BLaER1 treated with 17β-estradiol and CSF1 and Interleukin-3, amounts not matched to agents 10 nM and 100 nM (cell line): ENCODE data around the gene RORC.

Experiments used
- H3K27ac ChIP-seq, 11 experiments: shearing (Covaris generic); formaldehyde crosslinking; 2 replicates each; pipeline ENCODE4 v1.8.1; 2022
- H3K27me3 ChIP-seq, 11 experiments: shearing (Covaris generic); formaldehyde crosslinking; 2 replicates each; pipeline ENCODE4 v1.8.1; 2022
- H3K36me3 ChIP-seq, 11 experiments: shearing (Covaris generic); formaldehyde crosslinking; 2 replicates each; pipeline ENCODE4 v1.8.1; 2022
- H3K4me1 ChIP-seq, 10 experiments: shearing (Covaris generic); formaldehyde crosslinking; 2 replicates each; pipeline ENCODE4 v1.8.1; 2022
- H3K4me2 ChIP-seq, 11 experiments: shearing (Covaris generic); formaldehyde crosslinking; 2 replicates each; pipeline ENCODE4 v1.8.1; 2022
- H3K4me3 ChIP-seq, 10 experiments: shearing (Covaris generic); formaldehyde crosslinking; 2 replicates each; pipeline ENCODE4 v1.8.1; 2022
- H3K9ac ChIP-seq, 11 experiments: shearing (Covaris generic); formaldehyde crosslinking; 2 replicates each; pipeline ENCODE4 v1.8.1; 2022
- H3K9me3 ChIP-seq, 11 experiments: shearing (Covaris generic); formaldehyde crosslinking; replicated peaks in 1 of 11; 2 replicates each; pipeline ENCODE4 v1.8.1; 2022
- H4K20me1 ChIP-seq, 11 experiments: shearing (Covaris generic); formaldehyde crosslinking; 2 replicates each; pipeline ENCODE4 v1.8.1; 2022
- Cebpa-rat ChIP-seq, 11 experiments: shearing (Covaris generic); IDR thresholded peaks; 2 replicates each; pipeline ENCODE4 v1.8.1; 2022

Gene RORC

DNA sequence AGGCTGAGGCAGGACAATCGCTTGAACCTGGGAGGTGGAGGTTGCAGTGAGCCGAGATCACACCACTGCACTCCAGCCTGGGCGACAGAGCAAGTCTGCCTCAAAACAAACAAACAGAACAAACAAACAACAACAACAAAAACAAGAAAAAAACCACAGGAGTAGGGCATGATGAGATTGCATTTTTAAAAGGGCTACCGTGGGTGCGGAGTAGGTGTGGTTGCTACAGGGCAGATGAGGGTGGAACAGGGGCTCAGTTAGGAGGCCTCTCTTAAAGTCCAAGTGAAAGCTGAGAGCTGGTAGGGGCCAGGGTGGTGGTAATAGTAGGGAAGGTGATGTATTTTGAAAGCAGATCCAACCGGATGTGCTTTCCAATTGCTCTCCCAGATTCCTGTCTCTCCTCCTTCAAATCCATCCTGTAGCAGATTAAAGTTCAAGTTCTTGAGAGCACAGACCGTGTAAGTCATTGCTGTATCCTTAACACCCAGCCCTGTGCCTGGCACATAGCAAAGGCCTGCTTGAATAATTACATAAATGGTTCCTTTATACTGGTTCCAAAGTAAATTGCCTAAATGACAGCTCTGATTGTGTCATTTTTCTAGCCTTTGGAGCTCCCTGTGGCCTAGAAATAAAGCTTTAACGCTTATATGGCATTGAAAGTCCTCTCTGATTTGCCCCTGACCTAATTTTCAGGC lies 22.2 kb downstream of the RORC start:
- H4K20me1 ChIP-seq, result peaks cover 0 to 12% (median 0%) of the 10 kb centered on the region in 11 experiments; a peak in 4 of 22 replicates
- H3K9ac ChIP-seq, result no peak overlapping the region
- H3K27me3 ChIP-seq, result no peaks in the 10 kb centered on the region
- H3K9me3 ChIP-seq, result no peaks in the 10 kb centered on the region
- no peak overlapping the region for H3K4me3 ChIP-seq
- peak overlapping the region in 5 of 11 experiments; percentile 1 to 51 (median 22); a peak in 5 of 22 replicates for H3K4me2 ChIP-seq
- TF ChIP-seq Cebpa-rat (IDR thresholded peaks at IDR 0.05), result no peak
- H3K4me1 ChIP-seq, result peaks cover 26 to 66% (median 51%) of the 10 kb centered on the region in 10 experiments
- no peaks in the 10 kb centered on the region for H3K36me3 ChIP-seq
- no peak overlapping the region for H3K27ac ChIP-seq

- Histone ChIP-seq H3K27me3 (no peaks in the 10 kb centered on the region; a peak in 1 of 22 replicates), H4K20me1 (peaks cover 0 to 20% (median 0%) of the 10 kb centered on the region in 11 experiments; a peak in 4 of 22 replicates), H3K9me3 (no peaks in the 10 kb centered on the region), H3K9ac (no peak overlapping the region), H3K27ac (no peak overlapping the region), H3K4me3 (no peak overlapping the region), H3K4me2 (peak overlapping the region; percentile 1 to 99 (median 91); a peak in 21 of 22 replicates), H3K36me3 (no peaks in the 10 kb centered on the region), H3K4me1 (peaks cover 35 to 73% (median 65%) of the 10 kb centered on the region in 10 experiments)
- no peak for TF ChIP-seq Cebpa-rat (IDR thresholded peaks at IDR 0.05)
Observed at GRCh38 chr1:151807766-151808165, 23.8 kb downstream of the RORC start.

- H3K4me2 ChIP-seq, result peak overlapping the region; percentile 1 to 99 (median 91); a peak in 21 of 22 replicates
- no peak for TF ChIP-seq Cebpa-rat (IDR thresholded peaks at IDR 0.05)
- no peaks in the 10 kb centered on the region; a peak in 1 of 22 replicates for H3K27me3 ChIP-seq
- peaks cover 0 to 22% (median 0%) of the 10 kb centered on the region in 11 experiments; a peak in 5 of 22 replicates for H4K20me1 ChIP-seq
- H3K4me3 ChIP-seq, result no peak overlapping the region
- H3K4me1 ChIP-seq, result peaks cover 35 to 75% (median 70%) of the 10 kb centered on the region in 10 experiments
- H3K27ac ChIP-seq, result no peak overlapping the region
- no peaks in the 10 kb centered on the region for H3K36me3 ChIP-seq
- no peaks in the 10 kb centered on the region for H3K9me3 ChIP-seq
- H3K9ac ChIP-seq, result no peak overlapping the region
Observed at GRCh38 chr1:151807131-151807530, 24.5 kb downstream of the RORC start.

DNA sequence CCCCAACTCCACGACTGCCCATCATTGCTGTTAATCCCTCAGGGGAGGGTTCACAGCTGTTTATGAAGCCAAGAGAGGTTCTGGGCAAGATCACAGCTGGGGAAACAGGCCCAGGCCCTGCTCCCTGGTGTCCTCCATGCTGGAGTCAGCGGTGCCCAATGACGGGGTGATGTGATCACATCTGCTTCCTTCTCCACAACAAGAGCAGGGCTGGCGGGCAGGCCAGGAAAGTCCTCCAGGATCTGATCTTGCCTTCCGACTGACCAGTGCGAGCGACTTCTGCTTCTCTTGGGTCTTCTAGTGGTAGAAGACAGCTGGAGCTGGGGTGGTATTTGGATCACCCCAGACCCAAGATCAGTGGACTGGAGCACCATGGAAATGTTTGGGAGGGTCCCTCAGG lies 25.4 kb downstream of the RORC start:
- Histone ChIP-seq H3K27me3 (peaks cover 0 to under 1% (median 0%) of the 10 kb centered on the region in 11 experiments; a peak in 1 of 22 replicates), H3K9ac (peak overlapping the region in 2 of 11 experiments; percentile 15 to 26; a peak in 1 of 22 replicates), H3K4me1 (peaks cover 35 to 84% (median 79%) of the 10 kb centered on the region in 10 experiments), H4K20me1 (peaks cover 0 to 32% (median 0%) of the 10 kb centered on the region in 11 experiments; a peak in 5 of 22 replicates), H3K36me3 (no peaks in the 10 kb centered on the region), H3K9me3 (no peaks in the 10 kb centered on the region), H3K4me3 (no peak overlapping the region), H3K4me2 (peak overlapping the region in 9 of 11 experiments; percentile 87 to 99 (median 93); a peak in 17 of 22 replicates), H3K27ac (peak overlapping the region in 4 of 11 experiments; percentile 0 to 39 (median 16); a peak in 4 of 22 replicates)
- TF ChIP-seq Cebpa-rat (IDR thresholded peaks at IDR 0.05), result no peak

GRCh38 chr1:151805066-151805820 lies 26.4 kb downstream of the RORC start, which contains the start of gene LINGO4:
Gene LINGO4, minus strand, starts transcription at chr1:151805419. Its CDS starts 2,715 bp downstream, at chr1:151802704.
- H3K4me3 ChIP-seq, result peak within 1 kb of the TSS in 4 of 10 experiments; percentile 10 to 48 (median 26); a peak in 5 of 20 replicates
- TF ChIP-seq Cebpa-rat (IDR thresholded peaks at IDR 0.05), result no peak
- H4K20me1 ChIP-seq, result peaks cover 0 to 32% (median 0%) of the 10 kb centered on the region in 11 experiments; a peak in 5 of 22 replicates
- peak within 1 kb of the TSS; percentile 68 to 99 (median 91) for H3K4me2 ChIP-seq
- H3K9ac ChIP-seq, result peak within 1 kb of the TSS in 8 of 11 experiments; percentile 1 to 61 (median 24); a peak in 12 of 22 replicates
- no peaks in the 10 kb centered on the region for H3K36me3 ChIP-seq
- H3K27me3 ChIP-seq, result peaks cover 0 to 9% (median 0%) of the 10 kb centered on the region in 11 experiments; a peak in 3 of 22 replicates
- peak within 1 kb of the TSS in 5 of 11 experiments; percentile 1 to 51 (median 31); a peak in 6 of 22 replicates for H3K27ac ChIP-seq
- no peaks in the 10 kb centered on the region for H3K9me3 ChIP-seq
- peaks cover 41 to 94% (median 87%) of the 10 kb centered on the region in 10 experiments for H3K4me1 ChIP-seq

DNA sequence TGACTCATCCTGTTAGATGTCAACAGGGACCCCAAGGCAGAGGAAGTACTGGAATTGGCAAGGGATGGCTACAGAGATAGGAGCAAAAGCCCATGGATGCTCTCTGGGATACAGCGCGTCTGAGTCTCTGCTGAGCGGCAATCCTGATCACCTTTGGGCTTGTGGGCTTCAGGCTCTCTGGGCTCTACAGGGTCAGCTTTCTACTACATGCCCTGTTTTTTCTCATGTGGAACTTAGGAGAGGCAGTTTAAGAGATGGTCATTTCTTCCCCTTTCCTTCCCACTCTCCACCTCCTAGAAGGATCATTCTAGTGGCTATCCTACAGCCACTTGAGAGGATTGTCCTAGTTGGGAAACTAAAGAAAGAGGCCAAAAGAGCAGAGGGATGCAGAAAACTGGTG lies 27.7 kb downstream of the RORC start:
- no peak for TF ChIP-seq Cebpa-rat (IDR thresholded peaks at IDR 0.05)

GRCh38 chr1:151803164-151803563 lies 28.4 kb downstream of the RORC start:
- no peak for TF ChIP-seq Cebpa-rat (IDR thresholded peaks at IDR 0.05)
- Histone ChIP-seq H3K9me3 (no peaks in the 10 kb centered on the region), H3K4me1 (peaks cover 49 to 93% (median 88%) of the 10 kb centered on the region in 10 experiments), H3K9ac (no peak overlapping the region), H3K27ac (no peak overlapping the region), H3K4me3 (no peak overlapping the region), H3K4me2 (peak overlapping the region in 9 of 11 experiments; percentile 87 to 99 (median 93); a peak in 18 of 22 replicates), H3K36me3 (no peaks in the 10 kb centered on the region), H4K20me1 (peaks cover 0 to 32% (median 0%) of the 10 kb centered on the region in 11 experiments; a peak in 5 of 22 replicates), H3K27me3 (peaks cover 0 to 13% (median 0%) of the 10 kb centered on the region in 11 experiments; a peak in 3 of 22 replicates)

More for the DNA sequence above, 27.7 kb downstream of the RORC start:
- Histone ChIP-seq H3K9ac (0 out of 22 replicates have a peak overlapping the region, but pooled peaks of 1 of the 11 experiments have one; percentile 46), H3K9me3 (no peaks in the 10 kb centered on the region), H3K36me3 (no peaks in the 10 kb centered on the region), H3K27me3 (peaks cover 0 to 13% (median 0%) of the 10 kb centered on the region in 11 experiments; a peak in 3 of 22 replicates), H3K4me2 (peak overlapping the region; percentile 68 to 99 (median 91)), H4K20me1 (peaks cover 0 to 32% (median 0%) of the 10 kb centered on the region in 11 experiments; a peak in 5 of 22 replicates), H3K4me3 (no peak overlapping the region), H3K27ac (no peak overlapping the region), H3K4me1 (peaks cover 47 to 96% (median 91%) of the 10 kb centered on the region in 10 experiments)

GRCh38 chr1:151802372-151802771 lies 29.2 kb downstream of the RORC start:
- H3K9ac ChIP-seq, result no peak overlapping the region
- H4K20me1 ChIP-seq, result peaks cover 0 to 32% (median 0%) of the 10 kb centered on the region in 11 experiments; a peak in 5 of 22 replicates
- H3K4me3 ChIP-seq, result no peak overlapping the region
- peaks cover 41 to 85% (median 80%) of the 10 kb centered on the region in 10 experiments for H3K4me1 ChIP-seq
- H3K27ac ChIP-seq, result no peak overlapping the region
- H3K36me3 ChIP-seq, result no peaks in the 10 kb centered on the region
- H3K4me2 ChIP-seq, result peak overlapping the region in 9 of 11 experiments; percentile 87 to 99 (median 93); a peak in 14 of 22 replicates
- TF ChIP-seq Cebpa-rat (IDR thresholded peaks at IDR 0.05), result no peak
- H3K27me3 ChIP-seq, result peaks cover 0 to 13% (median 0%) of the 10 kb centered on the region in 11 experiments; a peak in 3 of 22 replicates
- no peaks in the 10 kb centered on the region for H3K9me3 ChIP-seq
